GM12873 (cell line): ENCODE results near the gene TRPC6.

Source experiments
- CTCF ChIP-seq: IDR thresholded peaks from 2 replicates; pipeline ENCODE4 v1.5.1; 2012; ENCODE audit warnings: low read depth, mild to moderate bottlenecking, moderate library complexity, low read length, control low read depth; ENCODE audit not compliant: insufficient read depth; ENCODE audit errors: missing control alignments

TRPC6 gene

GRCh38 chr11:101566626-101567025, 17.2 kb downstream of the TRPC6 start:
- TF ChIP-seq CTCF, result no peak

GRCh38 chr11:101563166-101563565, 20.6 kb downstream of the TRPC6 start:
- TF ChIP-seq CTCF, result no peak

GRCh38 chr11:101555366-101555765, 28.4 kb downstream of the TRPC6 start:
- no peak for TF ChIP-seq CTCF

- TF ChIP-seq CTCF, result no peak
Measured at GRCh38 chr11:101553891-101554292, 29.9 kb downstream of the TRPC6 start.

GRCh38 chr11:101552888-101553287, 30.9 kb downstream of the TRPC6 start:
- TF ChIP-seq CTCF, result no peak

- TF ChIP-seq CTCF, result no peak
Measured at GRCh38 chr11:101528541-101528940, 55.3 kb downstream of the TRPC6 start.

- no peak for TF ChIP-seq CTCF
Measured at GRCh38 chr11:101523634-101524260, 60.1 kb downstream of the TRPC6 start.

- no peak for TF ChIP-seq CTCF
Measured at GRCh38 chr11:101523193-101523592, 60.6 kb downstream of the TRPC6 start.
